Thyroid gland (tissue), 4 donors: ENCODE measurements around the gene MYO1E. TPM values are rescaled to one million over a fixed set of nuclear protein-coding genes. Genes with fewer than 3 reads are reported as not detected.
"Not testable (repeated sequence)": the region's sequence is repeated elsewhere in the genome, so short reads cannot be mapped to it uniquely, and the experiment has no call there.

Source experiments
- DNase-seq, 2 donors: peaks; one replicate each; pipeline ENCODE4 v3.0.0-alpha.2; 2019
- H3K27ac ChIP-seq, 3 donors: fragments of 200-600 bp; sonication (generic); 1 replicate in 2 of 3; 2 replicates in 1 of 3; pipeline ENCODE4 v1.5.1; 2016 to 2019; ENCODE audit warnings: mild to moderate bottlenecking in 1 of 3, moderate library complexity in 1 of 3
- H3K27me3 ChIP-seq: fragments of 200-600 bp; sonication (generic); one replicate; pipeline ENCODE4 v1.5.1; 2019
- H3K36me3 ChIP-seq, 2 donors: fragments of 200-600 bp; sonication (generic); one replicate each; pipeline ENCODE4 v1.5.1; 2016 to 2019
- H3K4me1 ChIP-seq, 2 donors: fragments of 200-600 bp; sonication (generic); one replicate each; pipeline ENCODE4 v1.5.1; 2017 to 2019
- H3K4me3 ChIP-seq, 3 donors: fragments of 200-600 bp; sonication (generic); replicated peaks in 1 of 3; 1 replicate in 2 of 3; 2 replicates in 1 of 3; pipeline ENCODE4 v1.5.1; 2016; ENCODE audit warnings: mild to moderate bottlenecking in 1 of 3
- H3K9me3 ChIP-seq: fragments of 200-600 bp; sonication (generic); one replicate; pipeline ENCODE4 v1.5.1; 2017
- CTCF ChIP-seq, 6 experiments: fragments of 200-600 bp in 3 of 6; fragments of 450-650 bp in 3 of 6; sonication (generic) in 3 of 6; IDR thresholded peaks; one replicate each; pipeline ENCODE4 v1.5.1; 2016 to 2019; ENCODE audit warnings: antibody characterized with exemption in 6 of 6, mild to moderate bottlenecking in 2 of 6, inconsistent platforms in 1 of 6, moderate library complexity in 1 of 6
- POLR2A ChIP-seq, 2 donors: fragments of 450-650 bp; IDR thresholded peaks; one replicate each; pipeline ENCODE4 v1.6.1; 2017; ENCODE audit warnings: antibody characterized with exemption in 2 of 2, mild to moderate bottlenecking in 2 of 2, moderate library complexity in 1 of 2
- WGBS, 2 donors: methylation state at CpG; one replicate each; pipeline ENCODE4 v1.1.5; 2017; 5-methylcytosine and 5-hydroxymethylcytosine counted together
- intact Hi-C: fragments of 100-400 bp; cut with DNase I; formaldehyde crosslinking; loops from one replicate; pipeline ENCODE4 v1.15.1; 2023
- total RNA-seq, 4 donors: library from RNA; depleted of rRNA; stranded (reverse); fragments of >200 nt; gene quantifications; one replicate each; pipeline ENCODE4 v1.2.3, GENCODE V29; 2016

MYO1E gene
- total RNA-seq, 4 donors from 2014 or later: 19.5 to 56.6 (median 34.6) TPM

DNA sequence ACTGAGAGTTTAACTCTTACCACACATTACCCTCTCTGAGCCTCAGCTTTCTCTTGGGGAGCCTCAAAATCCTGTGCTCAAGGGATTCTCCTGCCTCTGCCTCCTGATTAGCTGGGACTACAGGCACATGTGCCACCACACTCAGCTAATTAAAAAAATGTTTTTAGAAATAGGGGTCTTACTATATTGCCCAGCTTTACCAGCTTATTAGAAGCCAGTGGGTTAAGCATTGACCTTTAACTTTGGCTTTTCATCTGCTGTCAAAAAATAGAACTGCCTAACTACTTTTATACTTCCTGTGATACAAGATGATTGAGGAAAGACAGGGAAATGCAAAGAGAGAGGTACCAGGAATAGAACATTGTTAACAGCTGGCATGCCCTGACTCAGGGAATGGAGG lies 27.3 kb downstream of the MYO1E start:
- Histone ChIP-seq H3K27me3 (no peaks in the 10 kb centered on the region), H3K27ac (no peak overlapping the region), H3K4me1 (peaks cover 0 to 28% of the 10 kb centered on the region in 2 donors), H3K9me3 (no peaks in the 10 kb centered on the region), H3K4me3 (no peak overlapping the region), H3K36me3 (no peaks in the 10 kb centered on the region)
- TF ChIP-seq POLR2A (IDR thresholded peaks at IDR 0.05): no peak
- TF ChIP-seq CTCF (IDR thresholded peaks at IDR 0.05): no peak
- intact Hi-C loops: no loop called here
- no peak for DNase-seq

DNA sequence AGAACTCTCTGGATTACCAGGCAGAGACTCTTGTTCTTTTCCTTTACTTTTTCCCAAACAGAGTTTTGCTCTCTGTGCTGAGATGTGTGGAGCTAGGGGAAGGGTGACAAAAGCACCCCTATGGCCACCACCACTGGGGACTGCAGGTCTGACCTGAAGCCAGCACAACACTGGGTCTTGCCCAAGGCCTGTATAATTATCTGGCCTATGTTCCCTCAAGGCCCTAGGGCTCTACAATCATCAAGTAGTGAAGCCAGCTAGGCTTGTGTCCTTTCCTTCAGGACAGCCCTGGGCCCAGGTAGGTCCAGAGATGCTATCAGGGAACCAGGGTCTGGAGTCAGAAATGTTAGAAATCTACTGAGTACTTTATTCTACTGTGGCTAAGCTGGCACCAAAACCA lies 28.4 kb downstream of the MYO1E start:
- H3K27ac ChIP-seq: no peak overlapping the region
- no peaks in the 10 kb centered on the region for H3K36me3 ChIP-seq
- TF ChIP-seq POLR2A (IDR thresholded peaks at IDR 0.05): no peak
- TF ChIP-seq CTCF (IDR thresholded peaks at IDR 0.05): no peak
- H3K9me3 ChIP-seq: no peaks in the 10 kb centered on the region
- intact Hi-C loops: no loop called here
- no peak for DNase-seq
- peaks cover 0 to 18% of the 10 kb centered on the region in 2 donors for H3K4me1 ChIP-seq
- no peaks in the 10 kb centered on the region for H3K27me3 ChIP-seq
- no peak overlapping the region for H3K4me3 ChIP-seq

DNA sequence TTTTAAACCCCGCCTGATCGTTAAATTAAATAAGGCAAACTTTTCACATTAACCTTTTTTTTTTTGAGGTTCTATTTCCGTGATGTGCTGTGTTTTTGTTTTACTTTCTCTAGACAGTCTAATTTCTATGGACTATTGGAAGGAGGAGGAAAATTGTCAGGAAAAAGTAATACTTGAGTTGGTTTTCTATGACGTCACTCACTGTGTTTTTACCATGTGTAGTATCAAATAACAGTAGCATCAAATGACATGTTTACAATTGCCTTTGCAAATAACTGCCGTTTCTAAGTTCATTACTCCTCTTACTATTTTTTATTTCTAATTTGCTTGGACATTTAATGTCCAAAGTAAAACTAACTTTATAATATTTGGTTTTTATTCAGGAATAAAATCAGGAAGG lies 32.3 kb downstream of the MYO1E start:
- no peak overlapping the region for H3K27ac ChIP-seq
- TF ChIP-seq CTCF (IDR thresholded peaks at IDR 0.05) (no peak), POLR2A (IDR thresholded peaks at IDR 0.05) (no peak)
- 85 to 86% methylated on average over 5 of the region's 5 CpGs for WGBS, 2 donors

GRCh38 chr15:59339252-59339672 lies 33.4 kb downstream of the MYO1E start:
- no peaks in the 10 kb centered on the region for H3K36me3 ChIP-seq
- no peak overlapping the region for H3K4me3 ChIP-seq
- WGBS, 2 donors: 95 to 97% methylated on average over 3 of the region's 3 CpGs
- H3K27ac ChIP-seq: no peak overlapping the region
- TF ChIP-seq POLR2A (IDR thresholded peaks at IDR 0.05) (no peak), CTCF (IDR thresholded peaks at IDR 0.05) (no peak)
- intact Hi-C loops: no loop called here
- no peaks in the 10 kb centered on the region for H3K27me3 ChIP-seq
- H3K4me1 ChIP-seq: peaks cover 11 to 18% of the 10 kb centered on the region in 2 donors
- DNase-seq: no peak
- no peaks in the 10 kb centered on the region for H3K9me3 ChIP-seq

More for the DNA sequence above, 32.3 kb downstream of the MYO1E start:
- Histone ChIP-seq H3K4me1 (peaks cover 8 to 18% of the 10 kb centered on the region in 2 donors), H3K4me3 (no peak overlapping the region), H3K9me3 (no peaks in the 10 kb centered on the region), H3K36me3 (no peaks in the 10 kb centered on the region), H3K27me3 (no peaks in the 10 kb centered on the region)
- no peak for DNase-seq
- intact Hi-C loops: no loop called here

DNA sequence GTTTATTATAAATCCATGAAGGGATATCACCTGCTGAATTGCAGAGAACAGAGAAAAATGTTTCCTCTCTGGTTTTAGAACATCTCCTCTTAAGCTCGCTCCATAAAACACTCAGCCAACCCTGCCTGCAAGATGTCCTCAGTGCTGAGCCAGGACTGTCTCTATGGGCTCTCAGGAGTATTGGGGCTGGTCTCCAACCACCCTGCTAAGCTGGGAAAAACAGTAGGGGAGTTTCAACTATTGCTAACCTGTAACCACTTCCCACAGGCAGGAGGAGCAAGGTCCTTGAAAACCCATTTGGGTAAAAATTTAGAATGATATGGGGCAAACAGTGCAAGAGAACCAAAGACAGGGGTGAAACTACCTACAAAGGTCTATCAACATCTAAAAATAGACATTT lies 34.3 kb downstream of the MYO1E start:
- intact Hi-C loops: no loop called here
- no peak overlapping the region for H3K27ac ChIP-seq

GRCh38 chr15:59336725-59337124 lies 35.9 kb downstream of the MYO1E start:
- whole genome bisulfite sequencing, 2 donors: 97% methylated on average over 4 of the region's 4 CpGs
- H3K36me3 ChIP-seq, H3K4me3 ChIP-seq, H3K9me3 ChIP-seq, H3K27me3 ChIP-seq, DNase-seq, intact Hi-C loops, H3K27ac ChIP-seq: not testable (repeated sequence)
- peaks cover 11 to 24% of the 10 kb centered on the region in 2 donors for H3K4me1 ChIP-seq

More for the DNA sequence above, 34.3 kb downstream of the MYO1E start:
- no peaks in the 10 kb centered on the region for H3K9me3 ChIP-seq
- WGBS, 2 donors: 83 to 96% methylated on average over 1 of the region's 1 CpG
- no peaks in the 10 kb centered on the region for H3K36me3 ChIP-seq
- H3K27me3 ChIP-seq: no peaks in the 10 kb centered on the region
- H3K4me3 ChIP-seq: no peak overlapping the region
- no peak for TF ChIP-seq CTCF (IDR thresholded peaks at IDR 0.05)
- TF ChIP-seq POLR2A (IDR thresholded peaks at IDR 0.05): no peak
- DNase-seq: no peak
- H3K4me1 ChIP-seq: peaks cover 11 to 24% of the 10 kb centered on the region in 2 donors
